GM21737 (cell line): ENCODE data around the gene SUGT1.

Source experiments
- ATAC-seq: cut with Tn5 transposase; IDR thresholded peaks from one replicate; pipeline ENCODE4 v1.9.1; 2021; ENCODE audit warnings: mild to moderate bottlenecking, moderate library complexity; ENCODE audit not compliant: unreplicated experiment

SUGT1 gene

GRCh38 chr13:52736891-52737290 is 84.3 kb downstream of the SUGT1 start:
- ATAC-seq, result no peak

GRCh38 chr13:52737451-52737850 is 84.8 kb downstream of the SUGT1 start:
- no peak for ATAC-seq

DNA sequence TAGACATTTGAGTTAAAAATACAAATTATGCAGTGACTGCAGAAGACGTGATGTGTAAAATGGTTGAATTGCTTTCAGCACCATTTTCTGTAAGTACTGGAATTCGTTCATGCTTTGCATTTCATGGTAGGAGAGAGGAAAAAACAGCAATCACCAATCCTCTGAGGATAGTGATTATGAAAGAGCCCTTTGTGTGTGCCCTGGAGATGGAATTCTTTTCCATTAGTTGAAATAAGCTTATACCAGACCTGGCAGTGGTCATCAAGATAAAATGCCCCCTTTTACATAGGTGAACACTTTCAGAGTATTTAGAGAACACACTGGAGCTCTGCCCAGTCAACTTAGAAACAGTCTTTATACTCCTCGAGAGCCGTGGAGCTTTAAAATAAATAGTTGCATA is 85.3 kb downstream of the SUGT1 start:
- ATAC-seq, result no peak

GRCh38 chr13:52738719-52739467 is 86.3 kb downstream of the SUGT1 start:
- no peak for ATAC-seq

DNA sequence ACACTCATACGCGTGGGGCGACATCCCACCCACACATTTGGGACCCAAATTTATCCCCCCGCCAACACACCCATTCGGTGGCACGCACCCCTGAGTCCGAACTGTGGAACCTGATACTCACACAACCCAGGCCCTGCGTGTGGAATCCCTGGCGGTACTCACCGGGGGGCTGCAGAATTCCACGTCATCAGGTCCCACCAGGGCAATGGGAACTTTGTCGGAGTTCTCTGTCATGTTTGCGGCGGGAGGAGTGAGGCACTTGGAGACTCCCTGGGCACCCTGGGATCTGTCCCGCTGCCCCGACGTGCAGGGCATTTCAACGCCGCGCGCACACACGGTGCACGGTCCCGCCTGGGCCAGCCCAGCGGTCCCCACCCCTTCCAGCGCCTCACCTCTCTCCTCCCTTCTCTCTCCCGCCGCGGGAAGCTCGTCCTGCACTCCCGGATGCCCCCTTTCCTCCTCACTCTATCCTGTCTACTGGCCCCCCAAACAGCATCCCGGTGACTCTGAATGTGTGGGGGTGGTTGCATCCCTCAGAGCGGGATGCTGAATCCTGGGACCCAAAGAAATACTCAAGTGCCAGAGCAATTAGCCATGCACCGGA is 86.9 kb downstream of the SUGT1 start, which contains the start of gene CNMD:
TSS of gene CNMD (minus strand) at position 353 of the 604 bp plus-strand sequence. CDS start at position 234, 119 bp downstream.
- ATAC-seq, result no peak

DNA sequence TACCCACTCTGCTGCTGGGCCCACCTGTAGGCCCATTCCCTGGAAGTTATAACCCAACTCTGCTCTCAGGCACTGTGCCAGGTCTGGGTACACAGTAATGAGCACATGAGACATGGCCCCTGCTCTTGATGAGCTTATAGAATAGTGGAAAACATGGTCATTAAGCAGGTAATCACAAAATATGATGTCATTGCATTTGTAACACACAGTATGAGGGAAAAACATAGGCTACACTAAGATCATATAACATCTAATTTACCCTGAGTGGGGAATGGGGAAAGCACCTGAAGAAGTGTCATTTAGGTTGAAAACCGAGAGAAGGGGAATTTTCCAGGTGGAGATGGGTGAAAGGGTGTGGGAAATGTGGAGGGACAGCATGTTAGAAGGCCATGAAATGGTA is 90.9 kb downstream of the SUGT1 start:
- no peak for ATAC-seq

DNA sequence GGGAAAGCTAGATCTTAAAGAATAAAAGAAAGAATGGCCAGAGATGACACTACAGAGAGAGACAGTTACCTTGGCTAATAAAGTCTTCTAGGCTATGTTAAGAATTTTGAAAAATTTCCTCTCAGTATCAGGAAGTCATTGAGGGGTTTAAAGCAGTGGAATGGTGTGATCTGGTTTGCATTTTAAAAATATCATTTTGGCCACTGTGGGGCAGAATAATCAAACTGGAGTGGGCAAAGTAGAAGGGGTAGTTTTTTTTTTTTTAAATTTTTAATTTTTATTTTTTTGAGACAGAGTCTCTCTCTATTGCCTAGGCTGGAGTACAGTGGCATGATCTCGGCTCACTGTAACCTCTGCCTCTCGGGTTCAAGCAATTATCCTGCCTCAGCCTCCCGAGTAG is 91.4 kb downstream of the SUGT1 start:
- no peak for ATAC-seq

DNA sequence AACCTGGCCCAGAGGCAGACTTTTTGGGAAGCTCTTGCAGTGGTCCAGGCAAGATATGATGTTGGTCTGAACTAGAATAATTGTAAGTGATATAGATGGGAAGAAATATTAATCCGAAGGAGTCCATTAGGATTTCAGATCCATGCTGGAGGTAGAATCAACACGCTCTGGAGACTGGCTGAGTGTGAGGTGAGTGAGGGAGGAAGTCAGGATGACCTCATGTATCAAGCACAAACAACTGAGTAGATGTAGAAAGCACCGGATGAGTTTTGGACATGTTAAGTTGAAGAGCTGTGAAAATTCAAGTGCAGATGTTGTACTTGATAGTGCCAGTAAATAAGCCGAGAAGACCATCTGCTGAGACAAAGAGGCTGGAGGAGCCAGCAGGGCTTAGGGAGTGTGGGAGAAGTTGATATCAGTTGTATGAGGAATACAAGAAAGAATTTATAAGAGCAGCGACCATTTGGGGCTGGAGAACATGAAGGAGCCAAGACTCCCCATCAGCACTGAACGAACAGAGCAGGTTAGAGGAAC is 92.3 kb downstream of the SUGT1 start:
- ATAC-seq, result no peak

DNA sequence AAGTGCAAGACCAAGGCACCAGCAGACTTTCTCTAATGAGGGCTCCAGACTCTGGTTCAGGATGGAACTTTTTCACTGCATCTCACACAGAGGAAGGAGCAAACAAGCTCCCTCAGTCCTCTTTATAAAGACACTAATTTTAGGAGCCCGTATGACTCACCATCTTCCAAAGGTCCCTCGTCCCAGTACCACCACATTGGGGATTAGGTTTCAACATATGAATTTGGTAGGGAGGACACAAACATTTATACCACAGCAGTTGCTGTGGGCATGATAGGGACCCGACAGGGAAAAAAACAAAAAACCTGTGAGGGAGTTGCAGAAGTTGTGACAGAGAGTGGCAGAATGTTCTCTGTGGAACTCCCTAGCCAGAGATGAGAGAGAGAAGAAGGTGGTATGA is 93.5 kb downstream of the SUGT1 start:
- no peak for ATAC-seq

GRCh38 chr13:52749419-52749818 is 96.8 kb downstream of the SUGT1 start:
- no peak for ATAC-seq
